ENCODE results near the gene SPDYE2B. TPM values are rescaled to one million over a fixed set of nuclear protein-coding genes. Genes with fewer than 3 reads are reported as not detected.
"Not testable (repeated sequence)": the region's sequence is repeated elsewhere in the genome, so short reads cannot be mapped to it uniquely, and the experiment has no call there.

SPDYE2B gene
- not detected in 2 replicates for total RNA-seq (2022)
- not detected for Bru-seq, nascent RNA
- not detected for BruChase-seq, experiment 1, labeled RNA remaining after a 6-hour chase
- BruChase-seq, experiment 2, labeled RNA remaining after a 2-hour chase: not detected
- long read RNA-seq, partial matches to known transcripts: 0 of 69 reads
- long read RNA-seq, other reads (novel, unspliced or antisense): 69 of 69 reads

- H3K27me3 Mint-ChIP-seq (ENCODE audit: unreplicated experiment); CTCF ChIA-PET; H3K36me3 Mint-ChIP-seq (ENCODE audit: insufficient read depth, unreplicated experiment); BruUV-seq (replicated peaks); intact Hi-C loops (cut with micrococcal nuclease; ENCODE audit: unreplicated experiment); H3K9me3 Mint-ChIP-seq (ENCODE audit: low read depth, unreplicated experiment); H3K4me3 Mint-ChIP-seq (ENCODE audit: low read depth, unreplicated experiment); DNase-seq; H3K27ac Mint-ChIP-seq (ENCODE audit: unreplicated experiment); H3K4me1 Mint-ChIP-seq (ENCODE audit: low read depth, unreplicated experiment): not testable (repeated sequence)
These were observed at the start of gene SPDYE2B for GRCh38 chr7:102649924-102650323. TSS of gene SPDYE2B (plus strand) at chr7:102650319. CDS start at chr7:102652349, 2,030 bp downstream.

GRCh38 chr7:102602317-102602716, 47.8 kb upstream of the SPDYE2B start:
- H3K9me3 Mint-ChIP-seq (ENCODE audit: low read depth, unreplicated experiment); BruUV-seq (replicated peaks); intact Hi-C loops (cut with micrococcal nuclease; ENCODE audit: unreplicated experiment); CTCF ChIA-PET; H3K27me3 Mint-ChIP-seq (ENCODE audit: unreplicated experiment); H3K4me3 Mint-ChIP-seq (ENCODE audit: low read depth, unreplicated experiment); H3K4me1 Mint-ChIP-seq (ENCODE audit: low read depth, unreplicated experiment); DNase-seq; H3K36me3 Mint-ChIP-seq (ENCODE audit: insufficient read depth, unreplicated experiment); H3K27ac Mint-ChIP-seq (ENCODE audit: unreplicated experiment): not testable (repeated sequence)

- H3K4me1 Mint-ChIP-seq (ENCODE audit: low read depth, unreplicated experiment); H3K27me3 Mint-ChIP-seq (ENCODE audit: unreplicated experiment); intact Hi-C loops (cut with micrococcal nuclease; ENCODE audit: unreplicated experiment); H3K36me3 Mint-ChIP-seq (ENCODE audit: insufficient read depth, unreplicated experiment); CTCF ChIA-PET; BruUV-seq (replicated peaks); H3K4me3 Mint-ChIP-seq (ENCODE audit: low read depth, unreplicated experiment); DNase-seq; H3K9me3 Mint-ChIP-seq (ENCODE audit: low read depth, unreplicated experiment); H3K27ac Mint-ChIP-seq (ENCODE audit: unreplicated experiment): not testable (repeated sequence)
These were observed 45.5 kb upstream of the SPDYE2B start for GRCh38 chr7:102604431-102605145.

- intact Hi-C loops (cut with micrococcal nuclease; ENCODE audit: unreplicated experiment); H3K4me1 Mint-ChIP-seq (ENCODE audit: low read depth, unreplicated experiment); H3K9me3 Mint-ChIP-seq (ENCODE audit: low read depth, unreplicated experiment); H3K36me3 Mint-ChIP-seq (ENCODE audit: insufficient read depth, unreplicated experiment); H3K27ac Mint-ChIP-seq (ENCODE audit: unreplicated experiment); H3K4me3 Mint-ChIP-seq (ENCODE audit: low read depth, unreplicated experiment); H3K27me3 Mint-ChIP-seq (ENCODE audit: unreplicated experiment); BruUV-seq (replicated peaks); DNase-seq; CTCF ChIA-PET: not testable (repeated sequence)
These were observed 43.3 kb upstream of the SPDYE2B start for GRCh38 chr7:102606848-102607247.

GRCh38 chr7:102609734-102610133, 40.4 kb upstream of the SPDYE2B start:
- BruUV-seq (replicated peaks); H3K27me3 Mint-ChIP-seq (ENCODE audit: unreplicated experiment); H3K4me3 Mint-ChIP-seq (ENCODE audit: low read depth, unreplicated experiment); H3K4me1 Mint-ChIP-seq (ENCODE audit: low read depth, unreplicated experiment); H3K27ac Mint-ChIP-seq (ENCODE audit: unreplicated experiment); H3K36me3 Mint-ChIP-seq (ENCODE audit: insufficient read depth, unreplicated experiment); H3K9me3 Mint-ChIP-seq (ENCODE audit: low read depth, unreplicated experiment); intact Hi-C loops (cut with micrococcal nuclease; ENCODE audit: unreplicated experiment); CTCF ChIA-PET; DNase-seq: not testable (repeated sequence)

GRCh38 chr7:102610441-102610840, 39.7 kb upstream of the SPDYE2B start:
- H3K27ac Mint-ChIP-seq (ENCODE audit: unreplicated experiment); CTCF ChIA-PET; BruUV-seq (replicated peaks): not testable (repeated sequence)

GRCh38 chr7:102611013-102611674, 39.0 kb upstream of the SPDYE2B start:
- DNase-seq; CTCF ChIA-PET; H3K9me3 Mint-ChIP-seq (ENCODE audit: low read depth, unreplicated experiment); H3K36me3 Mint-ChIP-seq (ENCODE audit: insufficient read depth, unreplicated experiment); BruUV-seq (replicated peaks); H3K27ac Mint-ChIP-seq (ENCODE audit: unreplicated experiment); H3K4me1 Mint-ChIP-seq (ENCODE audit: low read depth, unreplicated experiment); H3K4me3 Mint-ChIP-seq (ENCODE audit: low read depth, unreplicated experiment); intact Hi-C loops (cut with micrococcal nuclease; ENCODE audit: unreplicated experiment); H3K27me3 Mint-ChIP-seq (ENCODE audit: unreplicated experiment): not testable (repeated sequence)

More at GRCh38 chr7:102610441-102610840, 39.7 kb upstream of the SPDYE2B start:
- H3K4me1 Mint-ChIP-seq (ENCODE audit: low read depth, unreplicated experiment); H3K9me3 Mint-ChIP-seq (ENCODE audit: low read depth, unreplicated experiment); H3K4me3 Mint-ChIP-seq (ENCODE audit: low read depth, unreplicated experiment); DNase-seq; intact Hi-C loops (cut with micrococcal nuclease; ENCODE audit: unreplicated experiment); H3K27me3 Mint-ChIP-seq (ENCODE audit: unreplicated experiment); H3K36me3 Mint-ChIP-seq (ENCODE audit: insufficient read depth, unreplicated experiment): not testable (repeated sequence)

GRCh38 chr7:102611675-102612325, 38.3 kb upstream of the SPDYE2B start:
- intact Hi-C loops (cut with micrococcal nuclease; ENCODE audit: unreplicated experiment); H3K4me3 Mint-ChIP-seq (ENCODE audit: low read depth, unreplicated experiment); H3K27me3 Mint-ChIP-seq (ENCODE audit: unreplicated experiment); H3K4me1 Mint-ChIP-seq (ENCODE audit: low read depth, unreplicated experiment); H3K9me3 Mint-ChIP-seq (ENCODE audit: low read depth, unreplicated experiment); CTCF ChIA-PET; DNase-seq; H3K27ac Mint-ChIP-seq (ENCODE audit: unreplicated experiment); H3K36me3 Mint-ChIP-seq (ENCODE audit: insufficient read depth, unreplicated experiment); BruUV-seq (replicated peaks): not testable (repeated sequence)

GRCh38 chr7:102613575-102614345, 36.4 kb upstream of the SPDYE2B start:
- H3K4me3 Mint-ChIP-seq (ENCODE audit: low read depth, unreplicated experiment); H3K9me3 Mint-ChIP-seq (ENCODE audit: low read depth, unreplicated experiment); H3K4me1 Mint-ChIP-seq (ENCODE audit: low read depth, unreplicated experiment); H3K27ac Mint-ChIP-seq (ENCODE audit: unreplicated experiment); H3K27me3 Mint-ChIP-seq (ENCODE audit: unreplicated experiment); CTCF ChIA-PET; intact Hi-C loops (cut with micrococcal nuclease; ENCODE audit: unreplicated experiment); DNase-seq; H3K36me3 Mint-ChIP-seq (ENCODE audit: insufficient read depth, unreplicated experiment); BruUV-seq (replicated peaks): not testable (repeated sequence)
